ENCODE results near the gene UNC119.
"Not testable (repeated sequence)": the region's sequence is repeated elsewhere in the genome, so short reads cannot be mapped to it uniquely, and the experiment has no call there.

The UNC119 gene

GRCh38 chr17:28540231-28540630, 12.2 kb downstream of the UNC119 start:
- no peak for DNase-seq

GRCh38 chr17:28538296-28538895, 14.0 kb downstream of the UNC119 start:
- no peak for DNase-seq

GRCh38 chr17:28537219-28537610, 15.2 kb downstream of the UNC119 start:
- no peak for DNase-seq

GRCh38 chr17:28536532-28537218, 15.7 kb downstream of the UNC119 start:
- no peak for DNase-seq

GRCh38 chr17:28534740-28535375, 17.6 kb downstream of the UNC119 start:
- no peak for DNase-seq

- no peak for DNase-seq
Measured at GRCh38 chr17:28533091-28533807, 19.2 kb downstream of the UNC119 start.

GRCh38 chr17:28532050-28532960, 20.1 kb downstream of the UNC119 start:
- no peak for DNase-seq

- DNase-seq: no peak
Measured at GRCh38 chr17:28530926-28531325, 21.5 kb downstream of the UNC119 start.

GRCh38 chr17:28530250-28530649, 22.2 kb downstream of the UNC119 start:
- DNase-seq: no peak

GRCh38 chr17:28529013-28529400, 23.4 kb downstream of the UNC119 start:
- no peak for DNase-seq

GRCh38 chr17:28528327-28529012, 24.0 kb downstream of the UNC119 start:
- no peak for DNase-seq

GRCh38 chr17:28527859-28528258, 24.6 kb downstream of the UNC119 start:
- DNase-seq: no peak

GRCh38 chr17:28527181-28527681, 25.2 kb downstream of the UNC119 start:
- DNase-seq: no peak

- no peak for DNase-seq
Measured at GRCh38 chr17:28526381-28526780, 26.0 kb downstream of the UNC119 start.

GRCh38 chr17:28524476-28525424, 27.7 kb downstream of the UNC119 start:
- no peak for DNase-seq

- no peak for DNase-seq
Measured at GRCh38 chr17:28523876-28524275, 28.5 kb downstream of the UNC119 start.

GRCh38 chr17:28523186-28523585, 29.2 kb downstream of the UNC119 start:
- DNase-seq: no peak

GRCh38 chr17:28522281-28522680, 30.1 kb downstream of the UNC119 start:
- not testable (repeated sequence) for DNase-seq

GRCh38 chr17:28521311-28522085, 30.9 kb downstream of the UNC119 start:
- no peak for DNase-seq

GRCh38 chr17:28520687-28521086, 31.7 kb downstream of the UNC119 start:
- DNase-seq: no peak
